Fibroblast of the conjunctiva (primary cell): ENCODE data around the gene SEPTIN10.
"Not testable (repeated sequence)": the region's sequence is repeated elsewhere in the genome, so short reads cannot be mapped to it uniquely, and the experiment has no call there.

Source experiments
- DNase-seq: peaks from one replicate; pipeline ENCODE4 v3.0.0-alpha.2; 2010; ENCODE audit warnings: low read depth

SEPTIN10 gene

DNA sequence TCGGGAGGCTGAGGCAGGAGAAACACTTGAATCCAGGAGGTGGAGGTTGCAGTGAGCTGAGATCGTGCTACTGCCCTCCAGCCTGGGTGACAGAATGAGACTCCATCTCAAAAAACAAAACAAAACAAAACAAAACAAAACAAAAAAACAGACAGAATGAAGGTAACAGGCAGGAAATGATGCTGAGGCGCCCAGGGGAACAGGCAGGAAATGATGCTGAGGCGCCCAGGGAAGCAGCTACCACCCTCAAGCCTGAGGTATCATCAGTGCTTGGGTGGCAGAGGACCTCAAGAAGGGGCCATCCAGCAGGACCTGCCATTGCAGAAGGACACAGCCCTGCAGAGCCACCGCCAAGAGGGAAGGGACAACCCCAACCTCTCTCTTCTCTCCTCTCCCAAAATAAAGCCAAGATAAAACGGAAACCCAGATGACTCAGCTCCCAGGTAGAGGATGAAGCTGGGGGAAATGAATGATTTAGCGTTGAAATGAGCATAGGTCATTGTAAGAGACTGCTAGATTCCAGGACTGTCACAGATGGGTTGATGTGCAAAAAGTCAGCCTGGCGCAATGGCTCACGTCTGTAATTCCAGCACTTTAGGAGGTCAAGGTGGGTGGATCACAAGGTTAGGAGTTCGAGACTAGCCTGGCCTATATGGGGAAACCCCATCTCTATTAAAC, 19.7 kb upstream of the SEPTIN10 start:
- no peak for DNase-seq

DNA sequence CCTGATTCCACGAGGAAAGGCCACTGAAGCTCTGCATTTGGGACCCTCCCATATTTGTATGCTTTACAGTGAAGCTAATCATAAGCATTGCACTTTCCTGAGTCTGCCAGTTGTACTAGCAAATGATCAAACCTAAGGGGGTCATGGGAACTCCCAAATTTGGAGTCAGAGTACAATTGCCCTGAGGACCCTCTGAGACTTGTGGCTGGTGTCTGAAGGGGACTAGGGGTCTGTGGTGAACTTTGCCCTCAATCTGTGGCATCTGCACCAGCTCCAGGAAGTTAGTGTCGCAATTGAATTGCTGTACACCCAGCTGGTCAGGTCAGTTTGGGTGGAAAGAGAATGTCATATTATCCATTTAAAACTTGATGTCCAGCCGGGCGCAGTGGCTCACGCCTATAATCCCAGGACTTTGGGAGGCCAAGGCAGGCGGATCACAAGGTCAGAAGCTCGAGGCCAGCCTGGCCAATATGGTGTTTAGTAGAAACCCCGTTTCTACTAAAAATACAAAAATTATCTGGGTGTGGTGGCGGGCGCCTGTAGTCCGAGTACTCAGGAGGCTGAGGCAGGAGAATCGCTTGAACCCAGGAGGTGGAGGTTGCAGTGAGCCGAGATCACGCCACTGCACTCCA, 18.5 kb upstream of the SEPTIN10 start:
- DNase-seq: no peak

DNA sequence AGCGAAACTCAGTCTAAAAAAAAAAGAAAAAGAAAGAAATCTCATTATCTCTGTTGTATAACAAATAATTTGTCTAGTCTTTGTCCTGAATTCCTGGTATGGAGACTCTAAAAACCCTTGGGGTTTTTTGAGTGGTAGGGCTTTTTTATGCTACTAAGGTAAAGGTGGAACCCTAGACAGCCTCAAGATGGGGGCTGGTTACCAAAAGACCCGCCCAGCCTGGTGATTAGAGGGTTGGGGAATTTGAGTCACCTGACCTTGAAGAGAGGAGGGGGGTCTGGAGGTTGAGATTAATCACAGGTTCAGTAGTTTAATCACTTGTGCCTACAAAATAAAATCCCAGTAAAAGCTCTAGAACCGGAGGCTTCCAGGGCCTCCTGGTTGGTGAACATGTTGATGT, 18.0 kb upstream of the SEPTIN10 start:
- no peak for DNase-seq

DNA sequence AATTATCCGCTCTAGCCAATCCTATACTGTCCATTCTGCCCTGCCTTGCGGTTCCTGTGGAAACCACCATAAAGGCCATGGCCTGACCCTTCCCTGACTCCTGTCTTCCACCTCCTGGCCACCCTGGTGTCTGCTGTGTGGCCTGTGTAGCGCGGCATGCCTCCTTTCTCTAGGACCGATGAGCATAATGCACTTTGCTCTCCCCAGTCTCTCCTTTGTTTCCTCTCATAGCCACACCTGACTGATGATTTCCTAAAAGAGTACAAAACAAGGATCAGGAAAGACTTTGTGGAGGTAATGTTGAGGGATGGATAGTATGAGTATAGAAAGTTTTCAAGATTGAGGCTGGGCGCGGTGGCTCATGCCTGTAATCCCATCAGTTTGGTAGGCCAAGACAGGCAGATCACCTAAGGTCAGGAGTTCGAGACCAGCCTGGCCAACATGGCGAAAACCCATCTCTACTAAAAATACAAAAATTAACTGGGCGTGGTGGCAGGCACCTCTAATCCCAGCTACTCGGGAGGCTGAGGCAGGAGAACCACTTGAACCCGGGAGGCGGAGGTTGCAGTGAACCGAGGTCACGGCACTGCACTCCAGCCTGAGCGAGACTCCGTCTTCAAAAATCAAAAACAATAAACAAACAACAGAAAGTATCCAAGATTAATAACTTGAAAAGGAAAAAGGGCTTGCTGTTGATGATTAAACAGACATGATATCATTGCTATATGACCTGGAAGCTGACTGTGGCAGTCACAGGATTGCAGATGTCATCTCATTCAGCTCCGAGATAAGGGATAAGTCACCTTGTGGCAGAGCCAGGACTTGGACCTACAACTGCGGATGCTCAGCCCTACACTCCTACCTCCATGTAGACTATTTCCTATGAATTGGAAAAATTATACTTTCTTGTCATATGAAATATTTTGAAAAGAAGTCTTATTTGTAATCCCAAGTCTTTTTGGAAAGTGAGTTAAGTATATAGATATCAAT, 17.0 kb upstream of the SEPTIN10 start:
- no peak for DNase-seq

DNA sequence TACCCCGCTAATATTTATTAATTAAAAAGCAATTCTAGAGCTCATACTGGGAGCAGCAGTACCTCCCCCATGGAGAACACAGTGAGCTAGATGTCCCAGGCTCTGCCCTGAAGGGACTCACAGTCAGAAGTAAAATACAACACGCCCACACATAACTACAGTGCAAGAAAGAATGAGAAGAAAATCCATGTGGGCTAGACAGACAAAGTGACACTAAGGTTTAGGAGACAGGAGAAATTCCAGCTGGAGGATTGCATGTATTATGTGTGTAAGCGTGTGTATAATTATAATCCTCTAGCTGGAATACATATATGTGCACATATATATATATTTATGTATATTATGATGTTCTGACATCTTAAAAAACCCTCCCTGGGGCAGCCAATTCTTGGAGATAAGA, 16.1 kb upstream of the SEPTIN10 start:
- DNase-seq: no peak

DNA sequence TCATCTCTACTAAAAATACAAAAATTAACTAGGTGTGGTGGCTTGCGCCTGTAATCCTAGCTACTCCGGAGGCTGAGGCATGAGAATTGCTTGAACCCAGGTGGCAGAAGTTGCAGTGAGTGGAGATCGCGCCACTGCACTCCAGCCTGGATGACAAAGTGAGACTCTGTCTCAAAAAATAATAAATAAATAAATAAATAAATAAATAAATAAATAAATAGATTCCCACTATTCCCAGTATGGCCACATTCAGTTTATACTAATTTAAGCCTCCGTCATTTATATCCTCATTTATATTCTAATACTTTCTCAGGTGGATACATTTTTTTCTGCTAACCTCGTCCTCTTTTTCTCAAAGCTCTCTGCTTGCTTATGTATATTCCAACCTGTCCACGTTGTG, 14.6 kb upstream of the SEPTIN10 start:
- DNase-seq: not testable (repeated sequence)

DNA sequence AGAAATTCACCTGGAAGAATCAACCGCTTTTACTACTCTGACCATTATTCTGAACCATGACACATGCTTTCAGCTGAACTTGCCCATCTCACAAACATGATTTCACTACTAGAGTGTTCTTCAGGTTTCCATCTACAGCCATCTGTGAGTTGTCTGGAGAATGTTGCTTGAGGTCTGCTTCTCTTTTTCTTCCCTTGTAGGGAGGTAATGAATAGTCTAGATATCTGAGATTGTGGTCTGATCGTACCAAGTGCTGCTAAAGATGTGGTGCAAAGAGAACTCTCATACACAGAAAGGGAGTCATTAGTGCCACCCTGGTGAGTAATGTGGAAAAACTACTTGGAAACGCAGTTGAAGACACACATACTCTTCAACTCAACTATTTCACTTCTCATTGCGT, 10.6 kb upstream of the SEPTIN10 start:
- DNase-seq: no peak

DNA sequence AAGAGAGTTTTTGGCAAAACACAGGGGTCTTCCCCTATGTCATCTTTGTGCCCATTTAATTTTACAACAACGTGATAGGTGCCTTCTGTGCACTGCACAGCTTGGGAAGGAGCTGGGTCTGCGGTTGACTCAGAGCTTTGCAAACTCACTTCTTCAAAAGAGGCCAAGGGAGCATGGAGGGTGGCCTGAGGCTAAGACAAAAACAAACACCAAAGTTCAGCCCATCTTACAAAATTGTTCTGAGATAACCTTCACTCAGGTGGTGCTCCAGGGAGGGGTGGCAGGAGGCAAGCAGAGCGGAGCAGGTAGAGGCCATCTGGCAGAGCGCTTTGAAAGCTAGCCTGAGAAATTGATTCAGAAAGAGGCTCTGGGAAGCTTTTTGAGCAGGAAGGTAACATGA, 10.2 kb upstream of the SEPTIN10 start:
- DNase-seq: no peak

DNA sequence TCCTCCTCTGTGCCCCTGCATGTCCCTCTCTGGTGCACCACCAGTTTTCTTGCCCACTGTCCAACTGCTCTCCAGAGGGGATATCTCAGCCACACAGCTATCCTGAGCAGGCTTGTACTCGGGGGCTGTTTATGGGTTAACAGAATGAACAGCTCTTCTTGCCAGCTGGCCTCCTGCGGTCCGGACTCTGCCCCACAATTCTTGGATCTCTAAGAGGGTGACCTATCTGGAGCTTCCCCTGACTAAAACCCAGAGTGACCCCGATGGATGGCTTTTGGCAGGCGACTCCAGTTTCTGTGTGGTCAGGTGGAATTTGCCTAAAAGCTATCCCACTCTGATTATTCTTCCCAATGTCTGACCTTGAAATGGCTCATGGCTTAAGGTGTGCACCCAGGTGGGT, 9.5 kb upstream of the SEPTIN10 start:
- no peak for DNase-seq

DNA sequence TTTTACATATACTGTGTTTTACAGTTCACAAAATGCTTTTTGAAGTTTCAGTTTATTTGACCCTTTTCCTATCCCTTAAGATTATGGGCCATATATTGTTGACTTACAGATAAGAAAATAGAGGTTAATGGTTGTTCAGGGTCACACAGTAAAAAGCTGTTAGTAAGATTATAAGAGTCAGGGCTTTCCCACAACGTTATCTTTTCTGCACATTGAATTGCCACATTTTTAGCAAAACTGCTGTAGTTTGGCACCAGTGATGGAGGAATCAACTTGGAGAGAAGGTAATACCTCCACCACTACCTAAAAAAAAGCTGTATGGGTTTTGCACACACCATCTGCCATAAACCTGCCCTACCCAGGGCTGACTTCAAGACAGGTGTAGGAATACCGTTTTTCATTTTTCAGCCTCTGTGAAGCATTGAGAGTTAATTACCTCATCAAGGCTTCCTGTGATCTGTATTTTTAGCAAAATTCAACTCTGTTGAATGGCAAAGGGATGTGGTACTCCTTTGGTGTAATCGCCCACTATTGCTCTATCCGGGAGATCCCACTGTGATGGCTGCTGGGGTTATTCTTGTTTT, 5.4 kb upstream of the SEPTIN10 start:
- no peak for DNase-seq

DNA sequence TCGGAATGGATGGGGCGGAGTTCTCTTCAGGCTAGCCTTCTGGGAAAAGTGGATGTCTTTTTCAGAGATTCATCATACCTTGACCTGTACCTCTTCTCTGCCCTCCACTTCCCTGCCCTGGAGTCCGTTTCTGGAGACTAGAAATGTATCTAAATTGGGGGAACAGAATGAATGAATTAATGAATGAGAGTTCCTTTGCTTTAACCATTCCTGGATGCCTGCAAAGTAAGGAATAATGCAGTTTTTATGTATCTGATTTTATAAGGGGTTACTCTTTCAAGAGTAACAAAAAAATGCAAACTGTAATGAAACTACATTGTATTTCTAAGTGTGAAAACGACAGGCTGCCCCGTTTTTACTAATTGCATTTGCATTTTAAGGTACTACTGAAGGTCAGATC, 2.4 kb upstream of the SEPTIN10 start:
- no peak for DNase-seq

DNA sequence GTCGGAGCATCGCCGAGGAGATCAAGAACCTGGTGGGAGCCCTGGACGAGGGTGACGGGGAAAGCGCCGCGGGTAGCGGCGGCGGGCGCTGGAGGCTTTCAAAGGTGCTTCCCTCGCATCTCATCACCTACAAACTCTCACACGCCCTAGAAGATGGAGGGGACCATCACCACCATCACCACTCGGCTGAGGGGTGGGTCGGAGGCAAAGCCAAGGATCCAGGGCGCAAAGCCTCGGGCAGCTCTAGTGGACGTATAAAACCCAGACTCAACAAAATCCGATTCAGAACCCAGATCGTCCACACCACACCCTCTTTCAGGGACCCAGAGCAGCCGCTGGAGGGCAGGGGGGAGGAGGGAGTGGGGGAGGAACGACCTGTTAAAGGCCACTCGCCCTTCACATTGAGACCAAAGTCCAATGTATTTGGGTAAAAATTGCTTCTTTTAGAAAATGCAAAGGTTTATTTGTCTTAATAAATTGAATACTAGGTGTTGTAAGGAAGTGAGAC, 1.9 kb upstream of the SEPTIN10 start:
- DNase-seq: no peak

DNA sequence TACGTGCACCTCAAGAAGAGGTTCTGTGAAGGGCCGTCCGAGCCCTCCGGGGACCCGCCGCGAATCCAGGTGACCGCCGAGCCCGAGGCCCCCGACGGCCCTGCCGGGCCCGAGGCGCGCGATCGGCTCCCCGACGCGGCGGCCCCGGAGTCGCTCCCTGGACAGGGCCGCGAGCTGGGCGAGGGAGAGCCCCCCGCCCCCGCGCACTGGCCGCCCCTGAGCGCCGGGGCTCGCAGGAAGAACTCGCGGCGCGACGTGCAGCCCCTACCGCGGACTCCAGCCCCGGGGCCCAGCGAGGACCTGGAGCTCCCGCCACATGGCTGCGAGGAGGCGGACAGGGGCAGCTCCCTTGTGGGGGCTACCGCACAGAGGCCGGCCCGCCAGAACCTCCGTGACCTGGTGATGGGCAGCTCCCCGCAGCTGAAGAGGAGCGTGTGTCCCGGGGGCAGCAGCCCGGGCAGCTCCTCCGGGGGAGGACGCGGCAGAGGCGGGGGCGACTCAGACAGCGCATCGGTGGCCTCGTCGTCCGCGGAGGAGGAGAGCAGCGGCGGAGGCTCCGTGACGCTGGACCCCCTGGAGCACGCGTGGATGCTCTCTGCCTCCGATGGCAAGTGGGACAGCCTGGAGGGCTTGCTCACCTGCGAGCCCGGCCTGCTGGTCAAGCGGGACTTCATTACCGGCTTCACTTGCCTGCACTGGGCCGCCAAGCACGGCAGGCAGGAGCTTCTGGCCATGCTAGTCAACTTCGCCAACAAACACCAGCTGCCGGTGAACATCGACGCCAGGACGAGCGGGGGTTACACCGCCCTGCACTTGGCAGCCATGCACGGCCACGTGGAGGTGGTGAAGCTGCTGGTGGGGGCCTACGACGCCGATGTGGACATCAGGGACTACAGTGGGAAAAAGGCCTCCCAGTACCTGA, 1.2 kb upstream of the SEPTIN10 start:
- no peak for DNase-seq

DNA sequence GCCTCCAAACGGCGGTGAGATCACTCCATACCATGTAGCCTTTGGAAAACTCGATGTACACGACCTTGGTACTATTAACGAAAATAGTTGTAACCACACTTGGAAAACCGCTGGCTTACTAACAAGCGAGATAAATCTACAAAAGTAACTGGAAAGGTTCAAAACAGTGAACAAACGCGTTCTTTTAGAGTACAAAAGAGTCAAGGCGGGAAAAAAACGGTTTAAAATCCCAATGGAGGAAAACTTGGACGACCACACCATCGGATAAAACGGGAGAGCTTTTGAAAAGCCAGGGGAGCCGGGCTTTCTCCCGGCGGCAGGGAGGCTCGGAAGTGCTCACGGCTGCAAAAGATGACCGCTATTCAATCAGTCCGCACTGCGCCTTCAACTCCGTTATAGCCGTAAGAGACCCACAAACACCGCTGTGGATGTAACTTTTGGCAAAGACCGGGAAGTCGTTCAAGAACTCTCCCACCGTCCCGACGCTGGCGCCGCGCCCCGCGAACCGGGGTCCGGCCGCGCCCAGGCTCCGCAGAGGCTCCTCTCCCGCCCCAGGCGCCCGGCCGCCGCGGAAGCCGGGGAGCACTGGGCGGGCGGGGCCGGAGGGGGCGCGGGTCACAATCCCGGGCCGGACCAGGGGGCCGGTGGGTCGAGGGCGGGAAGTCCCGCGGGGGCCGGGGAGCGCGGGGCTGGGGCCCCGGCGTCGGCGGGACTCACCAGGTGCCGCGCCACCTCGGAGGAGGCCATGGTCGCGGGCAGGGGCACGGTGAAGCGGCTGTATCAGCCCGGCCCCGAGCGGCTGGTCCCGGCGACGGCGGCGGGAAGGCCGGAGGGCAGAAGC, 465 bp downstream of the SEPTIN10 start:
- DNase-seq: peak; percentile 53

DNA sequence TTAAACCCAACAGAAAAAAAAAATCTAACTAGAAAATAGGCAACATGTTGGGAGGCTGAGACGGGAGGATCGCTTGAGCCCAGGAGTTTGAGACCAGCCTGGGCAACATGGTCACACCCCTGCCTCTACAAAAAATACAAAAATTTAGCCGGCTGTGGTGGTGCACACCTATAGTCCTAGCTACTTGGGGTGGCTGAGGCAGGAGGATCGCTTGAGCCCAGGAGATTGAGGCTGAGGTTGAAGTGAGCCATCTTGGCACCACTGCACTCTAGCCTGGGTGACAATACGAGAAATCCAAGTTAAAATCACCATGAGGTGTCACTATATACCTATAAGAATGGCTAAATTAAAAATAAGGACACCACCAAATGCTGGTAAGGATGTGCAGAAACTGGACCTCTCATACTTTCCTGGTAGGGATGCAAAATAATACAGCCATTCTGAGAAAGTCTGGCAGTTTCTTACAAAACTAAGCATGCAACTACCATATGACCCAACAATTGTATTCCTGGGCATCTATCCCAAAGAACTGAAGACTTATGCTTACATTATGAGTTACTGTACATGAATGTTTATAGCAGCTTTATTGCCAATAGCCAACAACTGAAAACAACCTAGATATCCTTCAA, 2.2 kb downstream of the SEPTIN10 start:
- DNase-seq: peak; percentile 70

DNA sequence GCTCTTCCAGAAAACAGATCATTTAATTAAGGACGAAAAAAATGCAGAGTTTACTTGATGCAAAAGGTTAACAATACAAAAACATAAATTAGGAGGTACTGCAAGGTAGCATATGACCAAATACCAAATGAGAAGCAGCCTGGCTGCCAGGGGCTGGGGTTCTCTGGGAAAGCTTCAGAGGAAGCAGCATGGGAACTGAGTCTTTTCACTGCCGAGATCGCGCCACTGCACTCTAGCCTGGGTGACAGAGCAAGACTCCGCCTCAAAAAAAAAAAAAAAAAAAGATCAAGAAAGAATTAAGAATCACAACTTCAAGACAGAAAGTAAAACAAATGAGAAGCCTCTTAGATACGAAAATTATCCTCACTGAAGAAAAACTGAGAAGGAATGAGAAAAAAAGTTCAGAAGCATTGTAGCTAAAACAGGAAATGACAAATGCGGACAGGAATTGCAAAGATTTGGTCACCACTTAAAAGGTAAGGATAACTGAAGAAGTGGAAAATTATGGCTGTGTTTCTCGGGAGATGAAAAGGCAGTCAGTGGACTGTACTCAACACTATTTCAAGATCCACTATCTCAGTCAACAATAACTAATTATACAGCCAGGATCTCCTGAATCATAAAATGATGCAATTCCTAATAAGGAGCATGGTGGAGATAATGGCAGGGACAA, 4.3 kb downstream of the SEPTIN10 start:
- DNase-seq: no peak

DNA sequence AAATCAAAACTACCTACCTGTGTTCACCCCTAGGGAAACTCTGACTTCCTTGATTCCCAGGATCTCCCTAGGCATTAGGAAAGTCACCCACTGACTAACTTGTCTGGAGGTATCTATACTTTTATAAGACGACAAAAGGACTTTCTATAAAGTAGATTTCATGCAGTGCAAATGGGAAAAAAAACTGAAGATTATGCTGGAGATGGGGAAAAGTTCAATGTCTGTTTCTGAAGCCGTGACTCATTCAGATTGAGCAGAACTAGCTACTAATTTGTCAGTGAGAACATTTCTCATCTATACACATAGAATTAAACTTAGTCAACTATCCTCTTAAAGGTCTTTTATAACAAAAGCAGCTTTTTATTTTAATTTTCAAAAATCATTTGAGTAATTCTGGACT, 6.0 kb downstream of the SEPTIN10 start:
- no peak for DNase-seq

DNA sequence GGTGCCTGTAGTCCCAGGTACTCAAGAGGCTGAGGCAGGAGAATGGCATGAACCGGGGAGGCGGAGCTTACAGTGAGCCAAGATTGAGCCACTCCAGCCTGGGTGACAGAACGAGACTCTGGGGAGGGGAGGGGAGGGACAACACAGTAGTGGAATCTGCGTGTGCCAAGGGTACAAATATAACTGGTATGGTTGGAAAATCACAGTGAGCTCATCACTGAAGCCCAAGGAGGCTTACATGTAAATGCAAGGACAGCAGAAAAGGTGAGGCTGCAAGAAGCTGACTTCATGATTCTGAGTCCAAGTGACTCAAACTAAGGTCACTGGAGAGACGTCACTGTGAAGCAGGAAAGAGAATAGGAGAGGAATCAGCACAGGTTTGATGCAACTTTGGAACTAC, 9.2 kb downstream of the SEPTIN10 start:
- DNase-seq: no peak

DNA sequence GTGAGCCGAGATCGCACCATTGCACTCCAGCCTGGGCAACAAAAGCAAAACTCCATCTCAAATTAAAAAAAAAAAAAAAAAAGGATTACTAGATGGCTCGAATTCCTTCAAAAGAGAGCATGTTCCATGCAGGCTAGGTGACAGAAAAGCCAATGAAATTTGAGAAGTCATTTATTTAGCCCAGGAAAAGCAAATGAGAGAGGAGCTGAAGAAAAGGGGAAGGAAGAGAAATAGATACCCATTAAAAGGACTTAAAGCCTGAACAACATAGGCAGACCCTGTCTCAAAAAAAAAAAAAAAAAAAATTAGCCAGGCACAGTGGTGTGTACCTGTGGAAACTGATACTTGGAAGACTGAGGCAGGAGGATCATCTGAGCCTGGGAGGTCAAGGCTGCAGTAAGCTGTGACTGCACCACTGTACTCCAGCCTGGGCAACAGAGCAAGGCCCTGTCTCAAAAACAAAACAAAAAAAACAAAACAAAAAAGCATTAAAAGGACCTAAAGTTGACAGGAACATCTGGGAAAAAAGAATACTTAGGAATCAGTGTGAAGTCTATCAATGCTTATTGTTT, 11.1 kb downstream of the SEPTIN10 start:
- DNase-seq: no peak
